CD4-positive, alpha-beta T cell (primary cell): Measurements from ENCODE around the gene SLC5A12. TPM values are rescaled to one million over a fixed set of nuclear protein-coding genes. Genes with fewer than 3 reads are reported as not detected.

Experiments used
- ATAC-seq: fragments of 200-7000 bp; cut with Tn5 transposase; one replicate; pipeline ENCODE4 v1.10.0; 2022; ENCODE audit warnings: mild to moderate bottlenecking; ENCODE audit not compliant: poor library complexity
- CTCF ChIA-PET: fragments of 350-600 bp; sonication (Branson Sonifier 250); formaldehyde crosslinking; loops from one replicate; lab custom pipeline; 2021; ENCODE audit warnings: antibody characterized with exemption, inconsistent platforms; lab: Charles Lee
- POLR2A ChIA-PET: fragments of 350-600 bp; sonication (Branson Sonifier 250); formaldehyde crosslinking; loops from one replicate; lab custom pipeline; 2021; ENCODE audit warnings: antibody characterized with exemption, inconsistent platforms; lab: Charles Lee
- DNase-seq, 14 experiments: peaks; one replicate each; pipeline ENCODE4 v3.0.0-alpha.2; 2013 to 2020; ENCODE audit warnings: mixed read lengths in 2 of 14
- H3K27ac ChIP-seq, 2 donors: one replicate each; pipeline versions ENCODE4 v1.5.1 to v1.7.0; 2013; ENCODE audit warnings: low read length in 2 of 2, low read depth in 1 of 2, mild to moderate bottlenecking in 1 of 2
- H3K27me3 ChIP-seq, 2 experiments: 1 replicate in 1 of 2; 2 replicates in 1 of 2; pipeline versions ENCODE4 v1.6.1 to v1.7.0; 2013; ENCODE audit warnings: low read length in 2 of 2, control low read depth in 1 of 2, mild to moderate bottlenecking in 1 of 2, moderate library complexity in 1 of 2; ENCODE audit not compliant: insufficient read depth in 2 of 2, control insufficient read depth in 1 of 2
- H3K36me3 ChIP-seq: one replicate; pipeline ENCODE4 v1.6.1; 2013; ENCODE audit warnings: low read length, control low read depth; ENCODE audit not compliant: insufficient read depth
- H3K4me1 ChIP-seq: one replicate; pipeline ENCODE4 v1.6.1; 2013; ENCODE audit warnings: low read length, control low read depth; ENCODE audit not compliant: insufficient read depth
- H3K4me3 ChIP-seq: one replicate; pipeline ENCODE4 v1.5.1; 2013; ENCODE audit warnings: mild to moderate bottlenecking, low read length, moderate library complexity
- H3K9me3 ChIP-seq, 2 experiments: 1 replicate in 1 of 2; 2 replicates in 1 of 2; pipeline versions ENCODE4 v1.6.1 to v1.7.0; 2013; ENCODE audit warnings: low read length in 2 of 2, mild to moderate bottlenecking in 2 of 2, control low read depth in 1 of 2, moderate library complexity in 1 of 2; ENCODE audit not compliant: control insufficient read depth in 1 of 2, insufficient read depth in 1 of 2
- H3K27ac Mint-ChIP-seq: one replicate; pipeline ENCODE4 v1.8.0; 2020; ENCODE audit warnings: mixed read lengths
- H3K27me3 Mint-ChIP-seq: one replicate; pipeline ENCODE4 v1.8.0; 2021; ENCODE audit warnings: mixed read lengths
- H3K36me3 Mint-ChIP-seq: one replicate; pipeline ENCODE4 v1.8.0; 2021; ENCODE audit warnings: low read depth, mixed read lengths
- H3K4me1 Mint-ChIP-seq: one replicate; pipeline ENCODE4 v1.8.0; 2021; ENCODE audit warnings: low read depth, mixed read lengths
- H3K4me3 Mint-ChIP-seq: one replicate; pipeline ENCODE4 v1.8.0; 2020; ENCODE audit warnings: mild to moderate bottlenecking, mixed read lengths
- H3K9me3 Mint-ChIP-seq: one replicate; pipeline ENCODE4 v1.8.0; 2020; ENCODE audit warnings: mixed read lengths
- intact Hi-C, 2 experiments: fragments of 100-400 bp; cut with DNase I in 1 of 2; cut with micrococcal nuclease in 1 of 2; formaldehyde crosslinking; loops; one replicate each; pipeline versions ENCODE4 v1.15.1 to v1.9.0; 2023 to 2025; cut with DNase I, micrococcal nuclease
- total RNA-seq, 174 experiments: library from RNA in 2 of 174; stranded (reverse) in 2 of 174; gene quantifications; one replicate each; pipeline ENCODE4 v1.2.3 and lab custom pipeline; 2021 to 2026
- TF ChIP-seq, protein P1 (sequence below): fragments of 200-600 bp; IDR thresholded peaks from one replicate; pipeline ENCODE4 v1.8.0; 2022; ENCODE audit warnings: antibody characterized with exemption, mild to moderate bottlenecking

SLC5A12 gene
- total RNA-seq, 2 experiments from 2014 or later: not detected

DNA sequence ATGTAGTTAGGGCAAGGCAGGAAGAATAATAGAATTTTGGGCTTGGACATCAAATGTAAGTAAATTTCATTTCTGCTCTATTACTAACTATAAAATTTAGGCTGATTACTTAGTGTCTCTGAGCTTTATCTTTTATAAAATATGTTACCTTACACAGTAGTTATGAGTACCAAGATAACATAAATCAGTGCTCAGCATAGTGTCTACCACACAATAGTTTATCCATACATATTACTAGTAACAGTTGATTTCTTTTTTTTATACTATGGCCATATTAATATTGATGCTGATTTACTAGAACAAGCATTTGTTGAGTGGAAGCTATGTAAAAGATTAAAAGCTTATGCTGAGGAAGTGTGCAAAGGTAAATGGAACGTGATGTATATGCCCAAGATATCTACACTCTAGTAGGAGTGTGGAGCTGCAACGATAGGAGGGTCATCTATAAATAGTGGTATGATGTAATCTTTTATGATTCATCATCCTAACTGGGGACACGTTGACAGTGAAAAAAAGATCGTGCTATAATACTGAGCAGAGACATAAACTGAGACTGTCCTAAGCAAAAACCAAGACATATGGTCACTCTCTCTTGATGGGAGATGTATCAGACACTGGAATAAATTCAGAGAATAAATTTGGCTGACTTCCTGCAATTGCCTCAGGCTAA, 8.7 kb upstream of the SLC5A12 start:
- H3K27ac Mint-ChIP-seq: no peak overlapping the region
- ChIA-PET CTCF (interaction anchor here (1.3 kb wide), 1 partner anchor 9 kb away, joined by 3 read pairs; no protein-coding TSS in a partner anchor), POLR2A (no interaction called here)
- H3K27me3 Mint-ChIP-seq: no peaks in the 10 kb centered on the region
- ATAC-seq: no peak
- H3K9me3 ChIP-seq: peaks cover 0 to 6% of the 10 kb centered on the region in 2 experiments
- no peak overlapping the region for H3K27ac ChIP-seq
- no peaks in the 10 kb centered on the region for H3K4me1 ChIP-seq
- H3K4me1 Mint-ChIP-seq: no peaks in the 10 kb centered on the region
- no peak overlapping the region for H3K4me3 ChIP-seq
- intact Hi-C loops: no loop called here
- TF ChIP-seq, protein P1, sequence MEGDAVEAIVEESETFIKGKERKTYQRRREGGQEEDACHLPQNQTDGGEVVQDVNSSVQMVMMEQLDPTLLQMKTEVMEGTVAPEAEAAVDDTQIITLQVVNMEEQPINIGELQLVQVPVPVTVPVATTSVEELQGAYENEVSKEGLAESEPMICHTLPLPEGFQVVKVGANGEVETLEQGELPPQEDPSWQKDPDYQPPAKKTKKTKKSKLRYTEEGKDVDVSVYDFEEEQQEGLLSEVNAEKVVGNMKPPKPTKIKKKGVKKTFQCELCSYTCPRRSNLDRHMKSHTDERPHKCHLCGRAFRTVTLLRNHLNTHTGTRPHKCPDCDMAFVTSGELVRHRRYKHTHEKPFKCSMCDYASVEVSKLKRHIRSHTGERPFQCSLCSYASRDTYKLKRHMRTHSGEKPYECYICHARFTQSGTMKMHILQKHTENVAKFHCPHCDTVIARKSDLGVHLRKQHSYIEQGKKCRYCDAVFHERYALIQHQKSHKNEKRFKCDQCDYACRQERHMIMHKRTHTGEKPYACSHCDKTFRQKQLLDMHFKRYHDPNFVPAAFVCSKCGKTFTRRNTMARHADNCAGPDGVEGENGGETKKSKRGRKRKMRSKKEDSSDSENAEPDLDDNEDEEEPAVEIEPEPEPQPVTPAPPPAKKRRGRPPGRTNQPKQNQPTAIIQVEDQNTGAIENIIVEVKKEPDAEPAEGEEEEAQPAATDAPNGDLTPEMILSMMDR: no peak
- no peak for DNase-seq
- no peaks in the 10 kb centered on the region for H3K36me3 Mint-ChIP-seq
- no peak overlapping the region for H3K4me3 Mint-ChIP-seq
- no peaks in the 10 kb centered on the region for H3K27me3 ChIP-seq
- no peaks in the 10 kb centered on the region for H3K36me3 ChIP-seq
- H3K9me3 Mint-ChIP-seq: peaks cover 13% of the 10 kb centered on the region

DNA sequence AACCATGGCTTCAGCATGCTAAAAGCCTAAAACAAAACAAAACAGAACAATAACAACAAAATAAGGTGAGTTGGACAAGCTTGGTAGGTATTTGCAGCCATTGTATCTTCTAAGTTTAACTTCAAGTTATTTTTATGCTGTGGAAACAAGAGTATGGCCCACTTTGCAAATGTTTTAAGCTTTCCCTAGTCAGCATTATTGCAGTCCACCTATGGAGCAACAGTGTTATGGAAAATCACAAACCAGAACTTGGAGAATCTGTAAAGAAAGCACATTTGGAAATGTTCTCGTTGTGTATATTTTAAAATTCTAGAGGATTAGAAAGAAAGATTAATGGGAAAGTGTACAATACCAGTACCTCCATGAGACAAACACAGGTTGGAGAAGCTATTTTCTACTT, 7.4 kb upstream of the SLC5A12 start:
- Histone ChIP-seq H3K9me3 (peaks cover 0 to 10% of the 10 kb centered on the region in 2 experiments), H3K27ac (no peak overlapping the region), H3K4me3 (no peak overlapping the region), H3K27me3 (no peaks in the 10 kb centered on the region), H3K4me1 (no peaks in the 10 kb centered on the region), H3K36me3 (no peaks in the 10 kb centered on the region)
- no peaks in the 10 kb centered on the region for H3K4me1 Mint-ChIP-seq
- TF ChIP-seq, protein P1: no peak
- H3K4me3 Mint-ChIP-seq: no peak overlapping the region
- intact Hi-C loops: no loop called here
- ATAC-seq: no peak
- H3K27ac Mint-ChIP-seq: no peak overlapping the region
- H3K36me3 Mint-ChIP-seq: no peaks in the 10 kb centered on the region
- no peak for DNase-seq
- H3K9me3 Mint-ChIP-seq: peaks cover 10% of the 10 kb centered on the region
- ChIA-PET CTCF (no interaction called here), POLR2A (no interaction called here)
- no peaks in the 10 kb centered on the region for H3K27me3 Mint-ChIP-seq

DNA sequence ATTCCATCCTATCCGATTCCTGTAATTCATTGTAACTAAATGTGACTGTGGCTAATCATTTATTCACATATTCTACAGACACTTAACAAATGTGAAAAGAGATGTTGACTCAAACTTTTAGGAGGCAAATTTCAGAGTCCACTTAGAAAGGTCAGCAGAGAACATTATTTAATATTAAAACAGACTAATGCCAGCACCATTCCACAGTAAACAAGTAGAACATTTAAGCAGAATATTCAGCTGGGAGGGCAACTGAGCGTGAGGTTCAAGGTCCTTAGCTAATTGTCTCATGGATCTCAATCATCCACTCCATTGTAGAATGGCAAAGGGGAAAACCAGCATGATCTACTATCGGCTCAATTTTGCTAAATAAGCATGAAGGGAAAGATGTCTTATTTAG, 5.1 kb upstream of the SLC5A12 start:
- Mint-ChIP-seq H3K27ac (no peak overlapping the region), H3K4me1 (no peaks in the 10 kb centered on the region), H3K27me3 (no peaks in the 10 kb centered on the region), H3K36me3 (no peaks in the 10 kb centered on the region), H3K4me3 (no peak overlapping the region), H3K9me3 (peaks cover 4% of the 10 kb centered on the region)
- Histone ChIP-seq H3K27me3 (no peaks in the 10 kb centered on the region), H3K9me3 (peaks cover 0 to 4% of the 10 kb centered on the region in 2 experiments), H3K27ac (no peak overlapping the region), H3K4me1 (no peaks in the 10 kb centered on the region), H3K4me3 (no peak overlapping the region), H3K36me3 (no peaks in the 10 kb centered on the region)
- intact Hi-C loops: no loop called here
- ATAC-seq: no peak
- ChIA-PET CTCF (no interaction called here), POLR2A (no interaction called here)
- TF ChIP-seq, protein P1: no peak
- DNase-seq: no peak
